Measurements from ENCODE around the gene DACH1.
A peak's percentile ranks its signal among the peaks of the same experiment; 100 is the strongest.

Gene DACH1

GRCh38 chr13:71536201-71536600, 330.8 kb downstream of the DACH1 start:
- no peak for DNase-seq (ENCODE audit: low read depth)
- no peak overlapping the region for H3K4me3 ChIP-seq (ENCODE audit: low read depth, low read length)

DNA sequence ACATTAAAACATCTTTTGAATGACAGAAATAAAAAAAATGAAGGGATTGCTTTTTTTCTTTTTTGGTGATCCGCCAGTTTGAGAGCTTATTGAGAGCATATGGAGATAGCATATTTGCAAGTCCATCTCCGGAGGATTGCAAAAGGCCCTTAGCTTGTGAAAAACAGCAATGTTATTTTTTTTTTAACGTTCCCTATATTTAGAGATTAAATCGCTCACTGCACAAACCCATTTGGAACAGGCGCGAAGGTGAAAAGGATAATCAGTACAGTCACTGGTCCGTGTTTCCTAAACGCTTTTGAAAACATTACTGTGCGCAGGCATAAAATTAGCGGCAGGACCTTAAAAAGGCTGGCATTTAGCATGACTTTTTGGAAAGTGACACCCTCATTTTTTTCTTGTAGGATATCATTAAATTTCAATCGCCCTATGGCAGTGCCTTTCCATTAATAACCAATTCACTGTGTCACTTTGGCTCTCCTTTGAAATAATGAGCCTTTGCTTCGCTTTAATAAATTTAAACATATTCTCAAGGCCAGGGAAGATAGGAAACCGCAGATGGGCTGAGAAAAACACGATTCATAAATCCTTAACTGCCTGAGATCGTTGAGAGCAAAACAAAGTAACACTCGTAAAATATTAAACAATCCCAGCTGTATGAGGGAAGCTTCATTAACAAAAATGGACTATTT, 342.2 kb downstream of the DACH1 start:
- peak overlapping the region; percentile 6 for H3K4me3 ChIP-seq (ENCODE audit: low read depth, low read length)
- no peak for DNase-seq (ENCODE audit: low read depth)

DNA sequence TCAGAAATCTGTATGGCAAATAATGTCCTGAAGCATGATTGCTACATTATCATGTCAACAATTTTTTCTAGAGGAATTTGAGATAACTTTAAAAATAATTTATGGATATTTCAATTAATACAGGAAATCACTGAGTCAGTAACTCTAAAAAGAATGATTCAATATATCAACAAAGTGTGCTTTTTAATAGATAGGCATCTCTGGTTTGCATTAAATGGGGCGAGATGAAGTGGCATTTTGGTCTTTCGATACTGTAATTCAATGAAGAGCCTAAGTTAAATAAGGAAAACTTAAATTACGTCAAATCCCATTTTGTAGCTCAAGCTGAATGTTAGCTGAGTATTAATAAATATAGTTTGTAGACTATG, 342.8 kb downstream of the DACH1 start:
- no peak for DNase-seq (ENCODE audit: low read depth)
- H3K4me3 ChIP-seq (ENCODE audit: low read depth, low read length) = no peak overlapping the region

GRCh38 chr13:71522941-71523526, 344.0 kb downstream of the DACH1 start:
- DNase-seq (ENCODE audit: low read depth) = no peak
- no peak overlapping the region for H3K4me3 ChIP-seq (ENCODE audit: low read depth, low read length)

GRCh38 chr13:71517004-71517403, 350.0 kb downstream of the DACH1 start:
- no peak for DNase-seq (ENCODE audit: low read depth)
- no peak overlapping the region for H3K4me3 ChIP-seq (ENCODE audit: low read depth, low read length)

DNA sequence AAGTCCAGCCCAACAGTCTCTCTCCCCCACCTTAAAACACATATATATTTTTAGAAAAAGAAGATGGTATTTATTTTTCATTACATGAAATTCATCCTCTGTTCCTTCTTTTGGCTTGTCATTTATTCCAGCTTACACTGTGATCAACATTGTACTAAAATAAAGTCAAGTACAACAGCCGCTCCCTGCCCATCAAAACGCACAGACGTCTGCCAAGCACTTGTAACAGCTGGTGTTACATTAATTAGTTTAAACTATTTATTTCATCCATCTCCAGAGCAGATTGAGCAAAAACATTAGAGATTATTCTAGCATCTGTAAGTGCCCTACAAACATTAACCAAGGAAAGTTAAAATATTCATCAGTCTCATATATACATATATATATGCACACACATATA, 350.5 kb downstream of the DACH1 start:
- no peak overlapping the region for H3K4me3 ChIP-seq (ENCODE audit: low read depth, low read length)
- DNase-seq (ENCODE audit: low read depth) = no peak

DNA sequence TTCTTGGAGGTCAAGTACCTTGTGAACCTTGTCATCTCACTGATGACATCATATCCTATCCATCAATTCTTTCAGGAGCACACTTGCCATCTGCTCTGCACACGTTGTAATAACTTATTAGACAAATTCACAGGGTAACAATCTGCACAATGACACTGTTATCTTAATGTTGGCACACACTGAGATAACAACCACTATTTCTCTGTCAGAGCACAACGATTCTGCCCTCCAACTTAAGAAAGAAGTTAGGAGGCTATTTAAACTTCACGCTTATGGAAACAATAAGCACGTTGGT, 351.3 kb downstream of the DACH1 start:
- DNase-seq (ENCODE audit: low read depth) = no peak
- no peak overlapping the region for H3K4me3 ChIP-seq (ENCODE audit: low read depth, low read length)

DNA sequence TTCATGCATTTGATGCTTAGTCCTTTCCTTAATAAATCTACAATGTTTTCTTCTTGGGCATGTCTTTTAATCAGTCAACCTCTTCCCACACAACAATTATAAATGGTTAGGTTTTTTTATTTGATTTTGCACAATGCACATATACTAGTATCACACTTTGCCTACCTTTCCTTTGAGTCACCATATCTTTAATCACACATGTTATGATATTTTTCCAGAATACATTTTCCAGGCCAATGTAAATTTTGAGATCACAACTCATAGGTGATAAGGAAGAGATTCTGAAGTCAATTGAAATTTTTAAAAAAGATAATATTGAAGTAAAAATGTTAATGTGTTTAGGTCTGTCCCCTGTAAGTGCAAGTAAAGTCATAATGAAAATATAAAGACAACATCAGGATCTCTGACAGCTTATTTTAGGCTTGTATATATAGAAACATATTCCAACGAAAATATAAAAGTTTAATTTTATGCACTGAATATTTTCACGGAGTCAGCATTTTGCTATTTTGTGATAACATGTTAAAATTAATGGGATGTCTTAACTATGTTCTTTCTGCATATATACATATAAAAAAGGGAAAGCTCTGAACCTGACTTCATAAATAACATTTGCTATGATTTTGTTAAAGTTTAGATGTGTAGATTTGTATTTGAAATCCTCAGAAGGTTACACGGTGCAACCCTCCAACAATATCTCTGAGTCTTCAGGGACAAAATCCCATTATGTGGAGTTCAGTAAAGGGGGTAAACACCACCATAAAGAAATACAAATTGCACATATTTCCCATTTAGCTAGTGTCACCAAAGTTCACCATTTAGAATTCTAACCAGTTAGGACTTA, 351.9 kb downstream of the DACH1 start:
- no peak overlapping the region for H3K4me3 ChIP-seq (ENCODE audit: low read depth, low read length)
- no peak for DNase-seq (ENCODE audit: low read depth)

GRCh38 chr13:71513411-71514033, 353.5 kb downstream of the DACH1 start:
- H3K4me3 ChIP-seq (ENCODE audit: low read depth, low read length) = no peak overlapping the region
- no peak for DNase-seq (ENCODE audit: low read depth)

DNA sequence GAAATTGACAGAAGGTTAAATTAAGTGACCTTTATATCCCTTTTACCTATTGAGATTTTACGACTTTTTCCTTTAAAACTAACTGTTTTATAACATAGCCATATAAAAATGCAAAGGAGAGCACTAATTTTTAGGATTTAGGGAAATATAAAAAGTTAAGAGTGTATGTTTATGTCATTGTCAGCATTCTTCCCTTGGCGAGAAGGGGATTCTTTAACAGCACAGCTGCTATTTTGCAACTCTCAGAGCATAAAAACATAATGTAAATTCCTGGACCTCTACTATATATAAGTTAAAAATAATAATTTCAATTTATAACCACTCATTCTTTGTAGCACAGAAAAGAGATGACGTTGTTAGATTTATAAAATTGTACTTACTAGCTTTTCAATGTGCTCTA, 363.2 kb downstream of the DACH1 start:
- DNase-seq (ENCODE audit: low read depth) = no peak
- no peak overlapping the region for H3K4me3 ChIP-seq (ENCODE audit: low read depth, low read length)

- no peak for DNase-seq (ENCODE audit: low read depth)
- H3K4me3 ChIP-seq (ENCODE audit: low read depth, low read length) = no peak overlapping the region
Measured at GRCh38 chr13:71499944-71500514, 367.0 kb downstream of the DACH1 start.

- no peak for DNase-seq (ENCODE audit: low read depth)
- H3K4me3 ChIP-seq (ENCODE audit: low read depth, low read length) = no peak overlapping the region
Measured at GRCh38 chr13:71499235-71499634, 367.8 kb downstream of the DACH1 start.

DNA sequence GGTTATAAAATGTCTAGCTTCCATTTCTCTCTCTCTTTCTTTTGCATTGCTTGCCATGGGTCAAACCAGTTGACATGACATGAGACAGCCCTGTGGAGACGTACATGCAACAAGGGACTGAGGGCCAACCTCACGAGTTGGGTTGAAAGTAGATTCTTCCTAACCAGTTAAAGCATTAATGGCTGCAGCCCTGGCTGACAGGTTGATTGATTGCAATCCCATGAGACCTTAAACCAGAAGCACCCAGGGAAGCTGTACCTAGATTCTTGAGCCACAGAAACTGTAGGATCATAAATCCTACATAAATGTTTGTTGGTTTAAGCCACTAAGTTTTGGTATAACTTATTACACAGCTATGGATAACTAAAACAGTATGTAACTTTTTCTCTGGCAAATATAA, 373.8 kb downstream of the DACH1 start:
- DNase-seq (ENCODE audit: low read depth) = no peak
- no peak overlapping the region for H3K4me3 ChIP-seq (ENCODE audit: low read depth, low read length)

DNA sequence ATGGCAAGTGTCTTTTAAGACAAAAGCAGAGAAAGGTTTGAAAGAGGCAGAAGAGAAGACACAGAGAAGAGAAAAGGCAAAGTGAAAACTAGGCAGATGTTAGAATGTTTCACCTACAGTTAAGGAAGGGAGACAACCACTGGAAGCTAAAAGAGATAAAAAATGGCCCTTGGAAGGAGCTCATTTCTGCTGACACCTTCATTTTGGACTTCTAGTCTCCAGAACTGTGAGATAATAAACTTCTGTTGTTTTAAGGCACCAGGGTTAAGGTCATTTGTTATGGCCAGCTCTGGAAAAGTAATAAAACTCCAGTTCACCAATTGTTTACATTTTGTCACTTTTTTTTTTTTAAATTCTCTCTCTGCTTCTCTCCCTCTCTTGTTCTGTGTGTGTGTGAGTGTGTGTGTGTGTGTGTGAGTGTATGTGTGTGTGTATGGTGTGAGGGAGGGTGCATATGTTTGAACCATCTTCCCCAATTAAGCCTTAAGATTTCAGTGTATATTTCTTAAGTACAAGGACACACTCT, 374.6 kb downstream of the DACH1 start:
- no peak for DNase-seq (ENCODE audit: low read depth)
- no peak overlapping the region for H3K4me3 ChIP-seq (ENCODE audit: low read depth, low read length)

DNA sequence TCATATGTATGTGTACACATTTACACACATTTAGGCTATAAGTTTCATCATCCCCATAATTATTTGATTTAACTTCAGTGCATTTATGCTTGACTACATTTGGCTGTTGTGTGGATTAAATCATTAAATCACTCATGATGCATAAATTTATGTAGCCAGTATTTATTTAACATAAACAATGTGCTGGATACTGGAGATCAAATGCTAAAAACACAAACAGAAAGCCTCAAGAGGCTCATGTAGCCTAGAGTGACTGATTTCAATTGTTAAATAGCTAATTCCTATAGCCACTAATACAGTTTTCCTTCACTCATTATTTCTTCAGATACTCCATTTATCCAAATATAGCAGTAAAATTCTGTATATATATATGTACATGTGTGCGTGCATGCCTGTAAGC, 376.0 kb downstream of the DACH1 start:
- DNase-seq (ENCODE audit: low read depth) = no peak
- no peak overlapping the region for H3K4me3 ChIP-seq (ENCODE audit: low read depth, low read length)

DNA sequence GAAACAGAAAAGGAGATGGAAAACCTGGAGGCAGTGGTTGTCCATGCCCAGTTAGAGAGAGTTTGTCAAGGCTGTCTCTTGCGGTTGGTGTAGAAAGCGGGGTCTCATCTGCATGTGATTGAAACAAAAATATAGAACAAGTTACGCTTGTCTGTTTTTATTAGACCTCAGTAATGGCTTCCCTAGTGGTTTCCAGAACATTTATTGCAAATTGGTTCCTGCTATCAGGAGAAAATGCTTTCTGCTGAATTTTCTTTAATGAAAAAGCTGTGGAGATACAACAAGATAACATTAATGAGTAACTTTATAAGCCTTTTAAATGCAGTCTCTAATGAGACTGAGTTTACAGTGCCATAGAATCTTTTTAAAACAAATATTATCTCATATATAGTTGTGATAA, 378.0 kb downstream of the DACH1 start:
- no peak overlapping the region for H3K4me3 ChIP-seq (ENCODE audit: low read depth, low read length)
- no peak for DNase-seq (ENCODE audit: low read depth)

GRCh38 chr13:71488201-71488600, 378.8 kb downstream of the DACH1 start:
- H3K4me3 ChIP-seq (ENCODE audit: low read depth, low read length) = no peak overlapping the region
- no peak for DNase-seq (ENCODE audit: low read depth)

DNA sequence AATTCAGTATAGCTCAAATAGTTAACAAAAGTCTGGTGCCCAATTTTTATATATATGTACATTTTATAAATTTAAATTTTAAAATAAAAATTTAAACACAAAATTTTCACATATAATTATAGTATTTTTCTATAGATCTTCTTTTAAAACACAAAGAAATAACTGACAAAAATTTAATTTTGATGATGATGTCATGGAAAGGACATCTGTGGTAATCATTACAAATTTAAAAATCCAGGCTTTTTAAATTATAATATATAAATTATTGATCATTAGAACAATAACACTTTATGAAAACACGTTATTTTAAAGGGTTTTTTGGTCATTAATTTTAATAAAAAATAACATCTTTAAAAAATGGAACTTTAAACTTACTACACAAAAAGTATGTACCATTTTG, 381.1 kb downstream of the DACH1 start:
- H3K4me3 ChIP-seq (ENCODE audit: low read depth, low read length) = no peak overlapping the region
- no peak for DNase-seq (ENCODE audit: low read depth)

DNA sequence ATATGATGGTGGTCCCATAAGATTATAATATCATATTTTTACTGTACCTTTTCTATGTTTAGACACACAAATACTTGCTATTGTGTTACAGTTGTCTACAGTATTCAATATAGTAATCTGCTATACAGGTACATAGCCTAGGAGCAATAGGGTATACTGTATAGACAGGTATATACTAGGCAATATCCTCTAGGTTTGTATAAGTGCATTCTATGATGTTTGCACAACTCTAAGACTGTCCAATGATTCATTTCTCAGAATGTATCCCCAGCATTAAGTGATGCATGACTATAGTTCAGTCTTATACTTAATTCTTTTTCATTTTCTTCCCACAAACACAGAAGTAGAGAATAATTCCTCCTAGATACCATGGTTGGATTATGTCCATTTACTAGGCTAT, 383.3 kb downstream of the DACH1 start:
- DNase-seq (ENCODE audit: low read depth) = no peak
- no peak overlapping the region for H3K4me3 ChIP-seq (ENCODE audit: low read depth, low read length)

- no peak for DNase-seq (ENCODE audit: low read depth)
Measured at GRCh38 chr13:71481501-71481900, 385.5 kb downstream of the DACH1 start.

More at GRCh38 chr13:71481501-71481900, 385.5 kb downstream of the DACH1 start:
- H3K4me3 ChIP-seq (ENCODE audit: low read depth, low read length) = no peak overlapping the region
